Measurements from ENCODE around the gene JAML.

Gene JAML

DNA sequence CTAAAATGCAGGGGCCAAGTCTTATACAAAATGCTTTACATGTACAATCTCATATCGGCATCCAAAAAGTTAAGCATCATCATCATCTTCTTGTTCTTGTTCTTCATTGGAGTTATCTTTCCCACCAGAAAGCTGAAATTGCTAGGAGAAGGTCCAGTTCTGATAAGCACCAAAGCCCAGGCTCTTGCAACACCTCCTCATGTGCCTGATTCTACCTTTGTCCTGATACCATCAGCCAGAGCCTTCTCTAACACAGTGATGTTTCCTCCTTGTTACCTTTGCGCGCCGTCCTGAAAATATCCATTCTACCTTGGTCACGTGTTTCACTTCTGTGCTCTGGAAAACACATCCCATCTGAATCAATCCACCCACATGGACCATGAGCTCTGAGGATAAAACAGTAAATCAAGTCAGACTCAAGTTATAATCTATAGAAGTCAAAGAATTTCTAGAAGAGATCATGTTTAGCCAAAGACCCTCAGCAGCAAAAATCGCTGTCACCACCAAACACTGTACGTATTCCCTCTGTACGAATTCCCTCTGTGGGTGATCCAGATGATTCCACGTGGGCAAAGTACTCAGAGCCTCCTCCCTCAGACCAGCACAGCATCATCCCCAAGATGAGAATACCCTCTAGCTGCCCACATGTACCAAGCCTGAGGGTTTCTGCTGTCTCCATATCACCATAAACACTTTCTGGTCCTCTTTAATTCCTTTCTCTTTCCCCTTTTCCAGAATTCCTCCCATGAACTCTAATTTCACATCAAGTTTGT lies 19.0 kb downstream of the JAML start:
- no peak for TF ChIP-seq GATA3 (IDR thresholded peaks at IDR 0.05; ENCODE audit: low read depth, low read length)
- TF ChIP-seq GATA2 (IDR thresholded peaks at IDR 0.05; ENCODE audit: low read depth, low read length) = no peak

DNA sequence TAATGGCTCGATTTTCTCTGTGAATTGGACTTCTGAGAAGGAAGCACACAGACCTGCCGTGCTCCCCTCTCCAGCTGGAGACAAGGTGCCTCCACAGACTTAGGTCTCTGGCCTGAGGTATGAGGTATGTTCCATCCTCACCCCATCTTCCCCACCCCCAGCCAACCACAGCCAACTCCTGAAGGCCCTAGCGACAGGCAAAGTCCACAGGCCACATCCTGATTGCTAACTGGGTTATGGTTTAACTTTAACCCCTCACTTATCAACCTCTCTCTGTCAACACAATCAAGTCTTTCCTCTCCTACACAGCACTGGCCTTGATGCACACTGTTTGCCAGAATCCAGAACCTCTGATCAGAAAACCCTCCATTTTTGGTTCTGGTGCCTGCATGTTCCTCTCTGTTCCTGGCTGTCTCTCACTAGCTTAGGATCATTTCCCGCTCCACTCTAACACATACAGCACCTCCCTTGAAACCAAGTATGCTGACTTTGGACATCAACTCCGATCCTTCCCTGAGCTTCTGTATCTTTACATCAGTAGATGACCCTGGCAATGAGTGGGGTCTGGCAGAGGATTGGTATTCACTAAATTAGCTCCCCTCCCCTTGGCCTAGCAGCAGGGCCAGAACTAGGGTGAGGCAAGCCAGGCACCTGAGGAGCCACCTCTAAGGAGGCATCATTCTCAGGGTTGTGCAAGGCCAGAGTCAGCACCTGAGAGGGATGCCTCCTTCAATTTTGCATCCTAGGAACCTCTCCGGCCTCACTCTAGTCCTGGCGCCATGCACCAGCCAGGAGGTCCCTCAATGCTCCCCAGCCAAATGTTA lies 22.0 kb downstream of the JAML start:
- TF ChIP-seq GATA2 (IDR thresholded peaks at IDR 0.05; ENCODE audit: low read depth, low read length) (no peak), GATA3 (IDR thresholded peaks at IDR 0.05; ENCODE audit: low read depth, low read length) (no peak)

DNA sequence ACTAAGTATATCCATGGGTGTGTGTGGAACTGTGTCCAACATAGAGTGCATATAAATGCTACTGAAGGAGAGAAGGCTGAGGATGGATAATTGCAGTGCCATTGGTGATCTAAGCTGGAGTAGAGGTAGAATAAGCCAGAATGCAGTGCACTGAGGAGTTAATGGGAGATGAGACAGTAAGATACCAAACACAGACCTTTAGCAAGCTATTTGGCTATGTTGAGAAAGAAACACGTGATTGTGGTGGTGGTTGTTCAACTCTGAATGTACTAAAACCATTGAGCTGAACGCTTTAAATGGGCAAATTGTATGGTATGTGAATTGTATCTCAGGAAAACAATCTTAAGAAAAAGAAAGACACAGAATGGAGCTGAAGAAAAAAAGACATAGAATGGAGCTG lies 22.8 kb downstream of the JAML start:
- TF ChIP-seq GATA2 (IDR thresholded peaks at IDR 0.05; ENCODE audit: low read depth, low read length) (no peak), GATA3 (IDR thresholded peaks at IDR 0.05; ENCODE audit: low read depth, low read length) (no peak)

DNA sequence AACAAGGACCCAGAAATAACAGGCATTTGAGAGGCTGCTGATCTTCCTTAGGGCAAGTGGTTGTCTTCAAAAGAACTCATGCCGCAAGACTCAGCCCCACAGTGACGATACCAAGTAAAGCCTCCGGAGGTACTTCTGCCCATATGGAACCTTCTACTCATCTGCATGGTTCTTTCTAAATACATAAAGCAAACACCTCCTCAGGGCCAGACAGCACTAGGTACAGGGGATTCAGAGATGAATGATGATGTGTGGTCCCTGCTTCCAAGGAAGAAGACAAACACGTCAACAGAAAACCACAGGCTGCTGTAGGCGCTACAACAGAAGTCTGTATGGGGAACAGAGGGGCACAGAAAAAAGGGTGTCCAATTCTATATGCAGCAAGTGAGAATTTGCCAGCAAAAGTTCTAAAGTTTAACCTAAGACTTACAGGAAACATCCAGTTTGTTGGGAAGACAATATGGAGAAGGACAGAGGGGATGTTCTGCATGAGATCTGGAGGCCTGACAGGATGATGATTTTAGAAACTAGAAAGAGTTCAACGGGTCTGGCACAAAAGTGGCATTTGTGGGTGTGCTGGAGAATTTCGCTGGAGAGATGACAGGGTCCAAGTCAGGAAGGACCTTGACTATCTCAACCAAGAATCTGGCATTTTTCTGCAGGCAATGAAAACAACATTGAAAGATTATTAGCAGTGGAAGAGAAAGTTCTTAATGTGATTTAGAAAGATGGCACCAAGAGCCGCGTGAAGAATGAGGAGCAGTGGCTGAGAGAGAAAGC lies 23.7 kb downstream of the JAML start:
- TF ChIP-seq GATA3 (IDR thresholded peaks at IDR 0.05; ENCODE audit: low read depth, low read length) = no peak
- no peak for TF ChIP-seq GATA2 (IDR thresholded peaks at IDR 0.05; ENCODE audit: low read depth, low read length)

DNA sequence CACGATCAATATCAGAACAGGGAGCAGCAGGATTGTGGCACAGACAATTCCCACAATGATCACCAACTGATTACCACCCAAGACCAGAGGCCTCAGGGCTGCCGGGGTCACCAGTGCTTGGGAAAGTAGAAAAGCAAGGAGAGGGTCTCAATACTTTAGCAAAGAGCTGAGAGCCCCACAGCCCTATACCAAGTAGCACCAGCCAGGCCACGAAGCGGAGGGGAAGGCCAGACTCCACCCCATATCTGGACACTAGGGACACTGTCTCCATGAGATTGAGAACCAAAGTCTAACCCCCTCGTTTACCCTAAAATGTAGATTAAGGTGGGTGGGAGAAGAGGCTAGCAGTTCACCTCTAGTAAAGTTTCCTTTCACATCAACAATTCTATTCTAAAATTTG lies 24.3 kb downstream of the JAML start:
- TF ChIP-seq GATA2 (IDR thresholded peaks at IDR 0.05; ENCODE audit: low read depth, low read length) (no peak), GATA3 (IDR thresholded peaks at IDR 0.05; ENCODE audit: low read depth, low read length) (no peak)

DNA sequence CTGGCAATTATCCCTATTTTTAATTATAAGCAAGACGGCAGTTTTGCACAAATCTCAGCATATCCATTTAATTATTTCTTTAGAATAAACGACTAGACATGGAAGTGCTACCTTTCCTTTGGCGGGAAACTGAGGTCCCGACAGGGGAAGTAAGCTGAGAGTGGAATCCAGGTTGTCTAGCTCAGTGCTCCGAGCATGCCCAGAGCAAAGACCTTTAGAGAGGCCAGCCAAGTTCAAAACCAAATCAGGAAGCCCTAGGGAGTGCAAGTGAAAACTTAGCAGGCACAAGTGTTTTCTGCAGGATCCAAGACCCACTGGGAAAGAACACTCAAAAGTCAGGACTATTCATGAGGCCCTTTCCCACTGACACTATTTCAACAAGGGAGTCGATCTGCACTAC lies 25.7 kb downstream of the JAML start:
- TF ChIP-seq GATA2 (IDR thresholded peaks at IDR 0.05; ENCODE audit: low read depth, low read length) (no peak), GATA3 (IDR thresholded peaks at IDR 0.05; ENCODE audit: low read depth, low read length) (no peak)

DNA sequence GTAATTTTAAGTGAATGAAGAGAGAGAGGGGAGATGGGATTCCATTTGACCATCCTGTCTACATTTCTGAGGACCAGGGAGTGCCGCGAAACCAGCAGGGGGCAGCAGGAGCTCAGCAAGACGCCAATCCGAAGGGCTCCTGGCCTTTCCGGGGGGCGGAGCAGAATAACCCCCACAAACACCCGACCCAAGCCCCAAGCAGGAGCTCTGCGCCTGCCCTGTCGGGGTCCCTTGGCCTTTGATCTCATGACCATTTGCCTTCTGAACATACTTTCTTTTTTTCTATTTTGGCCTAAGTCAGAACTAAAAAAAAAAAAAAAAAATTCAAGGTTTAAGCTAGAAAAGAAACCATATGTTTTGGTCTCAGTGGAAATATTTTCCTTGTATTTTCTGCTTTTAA lies 26.4 kb downstream of the JAML start:
- no peak for TF ChIP-seq GATA2 (IDR thresholded peaks at IDR 0.05; ENCODE audit: low read depth, low read length)
- no peak for TF ChIP-seq GATA3 (IDR thresholded peaks at IDR 0.05; ENCODE audit: low read depth, low read length)

DNA sequence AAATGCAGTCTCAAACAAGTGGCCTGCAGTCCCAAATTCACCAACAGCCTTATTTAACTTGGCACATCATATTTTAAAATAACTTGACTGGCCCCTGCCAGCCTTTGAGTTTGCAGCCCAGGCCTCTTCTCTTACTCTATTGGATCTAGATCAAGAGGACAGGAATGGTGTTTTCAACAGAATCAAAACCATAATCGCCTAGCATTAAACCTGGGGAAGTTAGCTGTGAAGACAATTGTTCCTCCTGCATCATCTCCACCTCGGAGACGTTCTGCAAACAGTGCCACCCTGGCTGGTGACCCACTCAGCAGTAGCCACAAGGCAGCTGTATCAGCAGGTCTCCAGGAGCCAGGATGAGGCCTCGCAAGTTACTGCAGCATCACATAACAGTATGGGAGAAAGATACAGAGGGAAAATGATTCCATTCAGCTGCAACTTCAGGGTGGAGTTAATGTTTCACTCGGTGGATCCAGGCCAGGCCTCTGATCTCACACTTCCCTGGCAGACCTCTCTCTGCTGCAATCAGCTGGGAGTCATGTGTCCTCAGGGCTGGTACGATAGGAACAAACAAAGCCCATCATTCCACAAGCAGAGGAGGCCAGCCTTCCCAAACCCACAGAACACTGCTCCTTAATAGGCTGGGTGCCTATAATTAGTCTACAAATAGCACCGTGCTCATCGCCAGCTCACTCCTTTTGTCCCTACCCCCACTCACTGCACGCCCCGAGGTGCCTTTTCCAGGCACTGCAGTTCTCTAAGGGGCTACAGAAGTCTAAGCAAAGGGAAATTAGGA lies 29.8 kb downstream of the JAML start:
- TF ChIP-seq GATA2 (IDR thresholded peaks at IDR 0.05; ENCODE audit: low read depth, low read length) (no peak), GATA3 (IDR thresholded peaks at IDR 0.05; ENCODE audit: low read depth, low read length) (no peak)

DNA sequence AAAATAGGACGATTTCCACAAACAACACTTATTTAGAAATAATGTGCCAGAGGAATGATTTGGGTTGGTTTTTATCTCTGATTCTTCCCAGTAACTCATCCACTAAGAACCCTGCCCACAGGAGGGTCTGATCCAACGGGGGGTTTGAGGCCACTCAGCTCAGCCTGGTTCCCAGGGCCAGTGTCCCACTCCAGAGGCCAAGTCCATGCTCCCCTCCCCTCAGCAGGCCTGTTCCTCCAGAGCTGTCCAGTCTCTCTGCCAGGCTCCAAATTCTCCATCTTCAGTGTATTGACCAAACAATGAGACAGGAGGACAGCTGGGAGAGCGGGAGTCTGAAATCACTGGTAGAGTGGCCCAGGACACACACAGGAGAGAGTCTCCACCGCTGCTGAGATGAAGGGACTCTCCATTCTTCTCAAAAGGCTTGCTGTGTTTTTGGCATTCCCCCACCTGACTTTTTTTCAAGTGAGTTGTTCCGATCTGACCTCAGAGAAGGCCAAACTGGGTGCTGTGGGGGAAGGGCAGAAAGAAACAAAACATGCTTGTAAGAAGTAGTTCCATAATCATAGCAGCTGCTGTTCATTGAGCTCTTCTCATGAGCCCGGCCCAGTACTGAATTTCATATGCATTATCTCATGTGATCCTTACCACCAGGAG lies 30.8 kb downstream of the JAML start:
- TF ChIP-seq GATA2 (IDR thresholded peaks at IDR 0.05; ENCODE audit: low read depth, low read length) (no peak), GATA3 (IDR thresholded peaks at IDR 0.05; ENCODE audit: low read depth, low read length) (no peak)

DNA sequence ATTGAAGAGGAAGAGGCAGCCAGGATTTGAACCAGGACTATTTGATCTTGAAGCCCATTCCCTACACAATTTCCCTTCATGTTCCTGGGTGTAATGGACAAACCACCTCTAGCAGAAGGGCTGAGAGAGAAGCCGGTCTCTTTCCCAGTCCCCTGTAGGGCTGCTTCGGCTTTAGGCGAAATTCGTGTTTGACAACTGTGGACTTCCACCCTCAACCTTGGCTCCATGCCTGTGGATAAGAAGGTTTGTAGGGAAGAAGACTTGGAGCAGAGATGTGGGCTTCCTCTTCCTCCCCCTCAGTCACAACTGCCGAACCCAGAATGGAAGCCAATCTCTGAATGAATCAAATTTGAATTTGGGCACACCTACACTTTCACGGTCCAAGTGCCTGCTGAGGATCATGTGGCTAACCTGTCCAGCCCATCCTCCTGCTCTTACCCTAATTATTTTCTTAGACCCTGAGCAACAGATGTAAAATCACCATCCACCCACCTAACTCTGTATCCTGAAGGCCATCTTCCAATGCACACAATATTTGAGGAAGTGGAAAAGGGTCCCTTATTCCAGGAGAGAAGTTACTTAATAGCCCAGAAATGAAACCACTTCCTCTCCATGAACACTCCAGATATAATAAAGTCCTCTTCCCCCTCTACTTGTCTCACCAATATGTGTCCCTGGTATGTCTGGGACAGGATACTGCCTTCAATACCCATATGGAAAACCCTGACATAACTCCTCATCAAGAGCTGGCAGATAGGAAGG lies 38.3 kb downstream of the JAML start:
- no peak for TF ChIP-seq GATA2 (IDR thresholded peaks at IDR 0.05; ENCODE audit: low read depth, low read length)
- TF ChIP-seq GATA3 (IDR thresholded peaks at IDR 0.05; ENCODE audit: low read depth, low read length) = no peak

DNA sequence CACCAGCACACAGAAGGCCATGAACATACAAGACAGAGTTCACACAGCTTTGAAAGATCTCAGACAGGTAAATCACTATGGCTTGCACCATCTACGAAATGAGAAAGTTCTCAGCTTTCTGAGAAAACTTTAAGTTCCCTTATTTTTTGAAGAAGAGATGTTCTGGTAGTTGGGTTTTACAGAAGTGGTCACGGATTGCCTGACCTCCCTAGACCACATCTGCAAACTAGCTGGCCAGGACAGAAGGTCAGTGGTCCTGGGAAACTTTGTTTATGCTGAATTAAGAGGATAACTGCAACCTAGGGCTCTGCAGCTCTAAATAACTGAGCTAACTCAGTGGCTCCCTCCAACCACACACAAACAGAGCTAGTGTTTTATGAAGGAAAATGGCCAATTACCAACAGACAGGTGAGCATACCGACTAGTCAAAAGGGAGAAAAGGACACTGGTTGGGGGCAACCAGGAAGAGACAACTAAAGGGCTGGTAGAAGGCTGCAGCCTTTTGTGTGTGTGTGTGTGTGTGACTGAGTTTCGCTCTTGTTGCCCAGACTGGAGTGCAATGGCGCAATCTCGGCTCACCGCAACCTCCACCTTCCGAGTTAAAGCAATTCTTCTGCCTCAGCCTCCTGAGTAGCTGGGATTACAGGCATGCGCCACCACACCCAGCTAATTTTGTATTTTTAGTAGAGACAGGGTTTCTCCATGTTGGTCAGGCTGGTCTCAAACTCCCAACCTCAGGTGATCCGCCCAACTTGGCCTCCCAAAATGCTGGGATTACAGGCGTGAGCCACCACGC lies 39.8 kb downstream of the JAML start:
- TF ChIP-seq GATA2 (IDR thresholded peaks at IDR 0.05; ENCODE audit: low read depth, low read length) = no peak
- TF ChIP-seq GATA3 (IDR thresholded peaks at IDR 0.05; ENCODE audit: low read depth, low read length) = no peak

DNA sequence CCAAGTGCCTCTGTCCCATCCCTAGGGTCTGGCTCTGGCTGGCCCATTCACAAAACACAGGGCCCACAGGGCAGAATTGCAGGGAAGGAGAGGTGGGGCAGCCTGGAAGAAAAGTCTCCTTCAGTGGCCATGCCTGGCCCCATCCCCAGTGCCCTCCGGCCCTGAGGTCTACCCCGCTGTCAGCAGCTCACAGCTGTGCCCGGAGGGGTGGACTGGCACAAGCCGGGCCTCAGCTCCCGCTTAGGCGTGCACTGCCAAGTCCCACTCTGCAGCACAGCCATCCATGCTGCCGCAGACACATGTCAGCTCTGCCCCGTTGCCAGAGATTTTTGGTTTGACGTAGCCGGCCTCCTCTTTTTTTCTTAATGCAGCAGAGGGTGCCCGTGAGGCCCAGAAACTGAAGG lies 44.5 kb downstream of the JAML start:
- no peak for TF ChIP-seq GATA2 (IDR thresholded peaks at IDR 0.05; ENCODE audit: low read depth, low read length)

Measured in SH-SY5Y (cell line).